Thoracic aorta (tissue), 2 donors: Measurements from ENCODE around the gene SYCP2. TPM values are rescaled to one million over a fixed set of nuclear protein-coding genes. Genes with fewer than 3 reads are reported as not detected.

Experiments used
- ATAC-seq: fragments of 150-250 bp; one replicate; pipeline ENCODE4 v1.8.0; 2017; ENCODE audit warnings: low read depth; ENCODE audit not compliant: insufficient number of reproducible peaks, low FRiP score
- DNase-seq: peaks from one replicate; pipeline ENCODE4 v3.0.0-alpha.2; 2020; ENCODE audit warnings: low spot score
- H3K27ac ChIP-seq, 2 donors: fragments of 200-600 bp; sonication (generic); 1 replicate in 1 of 2; 2 replicates in 1 of 2; pipeline ENCODE4 v1.5.1; 2016; ENCODE audit warnings: mild to moderate bottlenecking in 2 of 2, moderate library complexity in 2 of 2
- H3K27me3 ChIP-seq: fragments of 200-600 bp; sonication (generic); replicated peaks from 2 replicates; pipeline ENCODE4 v1.6.0; 2016; ENCODE audit warnings: mild to moderate bottlenecking; ENCODE audit not compliant: insufficient read depth
- H3K36me3 ChIP-seq: fragments of 200-600 bp; sonication (generic); one replicate; pipeline ENCODE4 v1.5.1; 2016
- H3K4me1 ChIP-seq, 2 donors: fragments of 200-600 bp; sonication (generic); 1 replicate in 1 of 2; 2 replicates in 1 of 2; pipeline versions ENCODE4 v1.5.1 to v1.6.0; 2016; ENCODE audit warnings: low read depth in 2 of 2, mild to moderate bottlenecking in 1 of 2; ENCODE audit not compliant: control insufficient read depth in 1 of 2
- H3K4me3 ChIP-seq: fragments of 200-600 bp; sonication (generic); 2 replicates; pipeline ENCODE4 v1.5.1; 2016; ENCODE audit warnings: mild to moderate bottlenecking
- H3K9me3 ChIP-seq: fragments of 200-600 bp; sonication (generic); 2 replicates; pipeline ENCODE4 v1.5.1; 2016
- total RNA-seq, 2 donors: library from RNA; depleted of rRNA; stranded (reverse); fragments of >200 nt; gene quantifications; one replicate each; pipeline versions ENCODE4 v1.1.0 to v1.2.3, GENCODE V29; 2016
- TF ChIP-seq, protein P1 (sequence below): fragments of 200-600 bp; sonication (generic); IDR thresholded peaks from one replicate; pipeline ENCODE4 v1.5.1; 2019; ENCODE audit warnings: antibody characterized with exemption

Gene SYCP2
- total RNA-seq, 2 donors from 2014 or later: 0.71 to 0.95 TPM

DNA sequence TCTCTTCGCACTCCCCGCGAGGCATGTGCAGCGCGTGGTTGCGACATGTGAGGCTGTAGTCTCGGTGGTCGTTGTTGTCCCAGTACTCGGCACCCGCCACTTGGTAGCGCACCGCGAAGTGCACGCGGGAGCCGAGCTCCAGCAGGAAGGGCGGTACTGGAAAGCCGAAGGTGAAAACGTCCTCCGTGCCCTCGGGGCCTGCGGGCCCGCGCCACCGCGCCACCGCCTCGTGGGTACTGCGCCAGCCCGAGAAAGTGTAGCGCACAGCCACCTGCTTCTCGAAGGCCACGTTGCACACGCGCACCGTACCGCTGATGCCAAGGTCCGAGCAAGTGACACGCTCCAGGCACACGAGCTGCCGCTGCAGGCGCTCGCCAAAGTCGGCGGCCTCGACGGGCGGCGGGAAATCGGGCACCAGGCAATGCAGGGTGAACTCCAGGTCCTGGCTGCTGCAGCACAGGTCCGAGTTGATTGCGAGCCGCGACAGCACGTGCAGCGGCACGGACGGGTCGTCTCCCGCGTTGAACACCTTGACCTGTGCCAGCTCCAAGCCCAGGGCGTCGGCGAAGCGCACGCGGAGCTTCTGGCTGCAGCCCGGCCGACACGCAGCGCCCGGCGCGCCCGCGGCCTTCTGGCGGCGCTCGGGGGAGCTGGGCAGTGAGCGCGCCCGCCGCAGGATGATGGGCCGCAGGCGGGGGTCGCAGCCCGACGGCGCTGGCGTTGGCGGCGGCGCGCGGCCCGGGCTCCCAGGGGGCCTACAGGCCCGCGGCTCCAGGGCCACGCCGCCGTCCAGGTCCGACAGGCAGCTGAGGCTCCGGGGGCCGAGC, 5.8 kb upstream of the SYCP2 start:
- peak overlapping the region; percentile 85 for H3K4me3 ChIP-seq
- DNase-seq (no peak), ATAC-seq (no peak)
- H3K36me3 ChIP-seq: peaks cover 12% of the 10 kb centered on the region
- TF ChIP-seq, protein P1, sequence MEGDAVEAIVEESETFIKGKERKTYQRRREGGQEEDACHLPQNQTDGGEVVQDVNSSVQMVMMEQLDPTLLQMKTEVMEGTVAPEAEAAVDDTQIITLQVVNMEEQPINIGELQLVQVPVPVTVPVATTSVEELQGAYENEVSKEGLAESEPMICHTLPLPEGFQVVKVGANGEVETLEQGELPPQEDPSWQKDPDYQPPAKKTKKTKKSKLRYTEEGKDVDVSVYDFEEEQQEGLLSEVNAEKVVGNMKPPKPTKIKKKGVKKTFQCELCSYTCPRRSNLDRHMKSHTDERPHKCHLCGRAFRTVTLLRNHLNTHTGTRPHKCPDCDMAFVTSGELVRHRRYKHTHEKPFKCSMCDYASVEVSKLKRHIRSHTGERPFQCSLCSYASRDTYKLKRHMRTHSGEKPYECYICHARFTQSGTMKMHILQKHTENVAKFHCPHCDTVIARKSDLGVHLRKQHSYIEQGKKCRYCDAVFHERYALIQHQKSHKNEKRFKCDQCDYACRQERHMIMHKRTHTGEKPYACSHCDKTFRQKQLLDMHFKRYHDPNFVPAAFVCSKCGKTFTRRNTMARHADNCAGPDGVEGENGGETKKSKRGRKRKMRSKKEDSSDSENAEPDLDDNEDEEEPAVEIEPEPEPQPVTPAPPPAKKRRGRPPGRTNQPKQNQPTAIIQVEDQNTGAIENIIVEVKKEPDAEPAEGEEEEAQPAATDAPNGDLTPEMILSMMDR: no peak
- no peaks in the 10 kb centered on the region for H3K9me3 ChIP-seq
- no peaks in the 10 kb centered on the region for H3K27me3 ChIP-seq
- peaks cover 27 to 42% of the 10 kb centered on the region in 2 donors for H3K4me1 ChIP-seq
- H3K27ac ChIP-seq: peak overlapping the region; percentile 93 to 96

DNA sequence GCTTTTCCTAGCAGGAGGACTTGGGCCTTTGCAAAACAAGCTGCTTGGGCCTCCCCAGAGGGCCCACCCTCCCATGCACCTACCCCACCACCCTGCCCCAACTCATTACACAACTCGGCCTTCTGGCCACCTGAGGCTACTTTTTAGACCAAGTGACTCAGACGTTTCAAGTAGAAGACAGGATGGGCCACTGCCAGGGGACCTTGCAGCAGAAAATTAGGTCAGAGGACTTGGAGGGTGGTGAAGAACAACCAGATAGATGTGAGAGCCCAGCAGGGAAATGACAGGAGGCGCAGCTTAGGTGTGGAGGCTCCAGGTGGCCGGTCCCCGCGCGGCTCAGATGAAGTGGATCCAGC, 5.2 kb upstream of the SYCP2 start:
- Histone ChIP-seq H3K27ac (no peak overlapping the region), H3K4me3 (peak overlapping the region; percentile 85), H3K4me1 (peaks cover 27 to 42% of the 10 kb centered on the region in 2 donors), H3K9me3 (no peaks in the 10 kb centered on the region), H3K36me3 (peaks cover 7% of the 10 kb centered on the region), H3K27me3 (no peaks in the 10 kb centered on the region)
- TF ChIP-seq, protein P1: no peak
- no peak for DNase-seq
- no peak for ATAC-seq

DNA sequence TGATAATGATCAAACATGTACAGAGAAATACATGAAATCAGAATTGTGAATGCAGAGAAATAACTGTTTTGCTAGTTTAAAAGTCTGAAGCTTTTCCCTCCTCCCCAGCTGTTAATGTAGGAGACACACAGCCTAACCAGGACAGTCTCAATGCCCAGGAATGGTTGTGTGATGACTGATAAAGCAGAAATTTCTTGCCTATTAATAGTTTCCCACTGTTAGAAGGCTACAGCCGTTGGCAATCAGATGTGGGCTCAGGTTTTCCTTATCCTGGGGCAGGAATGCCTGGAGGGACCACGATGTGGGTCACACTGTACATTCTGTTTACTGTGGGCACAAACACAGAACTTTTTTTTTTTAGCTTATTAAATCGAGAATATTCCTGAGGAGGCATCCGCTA, 4.8 kb upstream of the SYCP2 start:
- peaks cover 27 to 42% of the 10 kb centered on the region in 2 donors for H3K4me1 ChIP-seq
- peak overlapping the region; percentile 85 for H3K4me3 ChIP-seq
- DNase-seq: no peak
- H3K9me3 ChIP-seq: no peaks in the 10 kb centered on the region
- peaks cover 2% of the 10 kb centered on the region for H3K36me3 ChIP-seq
- no peak for ATAC-seq
- H3K27me3 ChIP-seq: no peaks in the 10 kb centered on the region
- H3K27ac ChIP-seq: no peak overlapping the region
- TF ChIP-seq, protein P1: no peak

DNA sequence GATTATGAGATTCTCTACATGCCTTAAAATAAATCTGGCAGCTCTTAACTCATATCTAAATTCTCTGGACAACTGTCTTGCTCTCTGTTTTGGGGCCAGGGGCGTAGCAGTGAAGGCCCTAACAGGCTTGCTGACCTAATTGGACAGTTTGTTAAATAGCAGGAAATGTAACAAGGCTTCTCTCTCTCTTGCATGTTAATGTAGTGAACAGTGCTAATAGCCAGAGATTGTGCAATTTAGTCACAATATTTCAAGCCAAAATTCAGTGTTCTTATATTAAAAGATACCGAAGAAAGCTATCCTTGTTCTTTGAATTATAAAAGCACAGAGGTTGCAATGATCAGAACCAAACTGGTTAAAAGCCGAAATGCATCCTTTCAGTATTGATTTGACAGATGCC, 3.7 kb upstream of the SYCP2 start:
- Histone ChIP-seq H3K36me3 (no peaks in the 10 kb centered on the region), H3K9me3 (no peaks in the 10 kb centered on the region), H3K4me1 (peaks cover 25 to 41% of the 10 kb centered on the region in 2 donors), H3K27me3 (no peaks in the 10 kb centered on the region), H3K27ac (no peak overlapping the region), H3K4me3 (no peak overlapping the region)
- TF ChIP-seq, protein P1: no peak
- ATAC-seq (no peak), DNase-seq (no peak)

DNA sequence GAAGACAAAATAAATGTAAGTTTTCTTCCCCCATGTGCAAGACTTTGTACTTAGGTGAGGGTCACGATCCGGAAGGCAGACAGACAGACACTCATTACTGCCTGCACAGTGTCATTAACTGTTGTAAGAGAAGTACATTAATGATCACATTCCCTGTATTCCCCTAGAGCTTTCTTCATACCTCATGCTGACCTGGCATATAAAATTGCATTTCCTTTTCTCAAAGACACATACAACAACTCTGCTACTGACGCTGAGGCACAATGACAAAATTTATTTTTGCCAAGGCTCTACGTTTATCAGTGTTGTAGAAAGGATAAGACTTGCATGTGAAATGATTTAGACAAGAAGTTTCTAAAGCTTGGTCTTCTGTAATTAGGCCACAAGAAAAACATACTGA, 3.0 kb upstream of the SYCP2 start:
- Histone ChIP-seq H3K4me1 (peaks cover 20 to 34% of the 10 kb centered on the region in 2 donors), H3K27me3 (no peaks in the 10 kb centered on the region), H3K36me3 (no peaks in the 10 kb centered on the region), H3K27ac (no peak overlapping the region), H3K9me3 (no peaks in the 10 kb centered on the region), H3K4me3 (no peak overlapping the region)
- DNase-seq (no peak), ATAC-seq (no peak)
- TF ChIP-seq, protein P1: no peak
